Smooth muscle cell (in vitro differentiated cells): ENCODE results near the gene TSC1. TPM values are rescaled to one million over a fixed set of nuclear protein-coding genes. Genes with fewer than 3 reads are reported as not detected.

Experiments
- DNase-seq: peaks from one replicate; lab custom pipeline; 2025; ENCODE audit not compliant: unreplicated experiment; lab: John Stamatoyannopoulos, UW
- H2AFZ ChIP-seq: fragments of 200-600 bp; sonication (generic); 2 replicates; pipeline ENCODE4 v1.6.0; 2016; ENCODE audit warnings: antibody characterized with exemption, low read depth, mild to moderate bottlenecking
- H3F3A ChIP-seq: fragments of 200-600 bp; sonication (generic); 2 replicates; pipeline ENCODE4 v1.6.0; 2017; ENCODE audit warnings: antibody characterized with exemption, low read depth
- H3K27ac ChIP-seq: fragments of 200-600 bp; sonication (generic); 2 replicates; pipeline ENCODE4 v1.5.1; 2016; ENCODE audit warnings: low read depth, mild to moderate bottlenecking
- H3K27me3 ChIP-seq: fragments of 200-600 bp; sonication (generic); 2 replicates; pipeline ENCODE4 v1.6.1; 2016; ENCODE audit warnings: low read depth, mild to moderate bottlenecking
- H3K36me3 ChIP-seq: fragments of 200-600 bp; sonication (generic); 2 replicates; pipeline ENCODE4 v1.5.1; 2016; ENCODE audit warnings: low read depth
- H3K4me1 ChIP-seq: fragments of 200-600 bp; sonication (generic); 2 replicates; pipeline ENCODE4 v1.5.1; 2016; ENCODE audit warnings: low read depth
- H3K4me2 ChIP-seq: fragments of 200-600 bp; sonication (generic); 2 replicates; pipeline ENCODE4 v1.6.0; 2016; ENCODE audit warnings: mild to moderate bottlenecking
- H3K4me3 ChIP-seq: fragments of 200-600 bp; sonication (generic); 2 replicates; pipeline ENCODE4 v1.5.1; 2016; ENCODE audit warnings: mild to moderate bottlenecking
- H3K79me2 ChIP-seq: fragments of 200-600 bp; sonication (generic); 2 replicates; pipeline ENCODE4 v1.6.0; 2016; ENCODE audit warnings: low read depth, mild to moderate bottlenecking
- H3K9ac ChIP-seq: fragments of 200-600 bp; sonication (generic); 2 replicates; pipeline ENCODE4 v1.6.0; 2016; ENCODE audit warnings: low read depth
- H3K9me3 ChIP-seq: fragments of 200-600 bp; sonication (generic); replicated peaks from 2 replicates; pipeline ENCODE4 v1.5.1; 2016; ENCODE audit warnings: low read depth
- H4K20me1 ChIP-seq: fragments of 200-600 bp; sonication (generic); 2 replicates; pipeline ENCODE4 v1.6.0; 2016; ENCODE audit warnings: low read depth
- CTCF ChIP-seq: fragments of 200-600 bp; sonication (generic); IDR thresholded peaks from 2 replicates; pipeline ENCODE4 v1.5.1; 2017; ENCODE audit warnings: borderline replicate concordance, mild to moderate bottlenecking, antibody characterized with exemption; ENCODE audit not compliant: insufficient read depth, poor library complexity, severe bottlenecking
- WGBS: methylation state at CpG from one replicate; pipeline ENCODE4 v1.1.7; 2016; ENCODE audit warnings: low lambda C conversion rate; 5-methylcytosine and 5-hydroxymethylcytosine counted together
- polyA plus RNA-seq: library from polyadenylated mRNA; unstranded; fragments of >200 nt; fragmentation: Nextera tagmentation; extraction: Ambion mirVana; gene quantifications from 2 replicates; pipeline ENCODE4 v1.2.1, GENCODE V29; 2016
- total RNA-seq: library from RNA; depleted of rRNA; stranded (reverse); fragments of >200 nt; gene quantifications from 2 replicates; pipeline ENCODE4 v1.2.3, GENCODE V29; 2014

Gene TSC1
- total and polyA plus RNA-seq, 2 experiments from 2014 or later = 17.4 to 48.9 TPM

GRCh38 chr9:132854832-132855231 is 89.6 kb downstream of the TSC1 start:
- DNase-seq = no peak
- Histone ChIP-seq H3K9ac (no peak overlapping the region), H3K27me3 (no peaks in the 10 kb centered on the region), H3F3A (no peaks in the 10 kb centered on the region), H3K4me1 (peaks cover 11% of the 10 kb centered on the region), H3K4me2 (no peak overlapping the region), H4K20me1 (no peaks in the 10 kb centered on the region), H3K9me3 (no peaks in the 10 kb centered on the region), H3K27ac (no peak overlapping the region), H2AFZ (no peak overlapping the region), H3K4me3 (no peak overlapping the region), H3K36me3 (no peaks in the 10 kb centered on the region), H3K79me2 (no peaks in the 10 kb centered on the region)
- no peak for TF ChIP-seq CTCF
- WGBS = 94% methylated on average over 10 of the region's 10 CpGs

GRCh38 chr9:132853482-132853881 is 90.9 kb downstream of the TSC1 start:
- Histone ChIP-seq H3K27ac (no peak overlapping the region), H3K36me3 (no peaks in the 10 kb centered on the region), H3F3A (no peaks in the 10 kb centered on the region), H3K27me3 (no peaks in the 10 kb centered on the region), H4K20me1 (no peaks in the 10 kb centered on the region), H2AFZ (no peak overlapping the region), H3K4me1 (peaks cover 11% of the 10 kb centered on the region), H3K4me2 (no peak overlapping the region), H3K4me3 (no peak overlapping the region), H3K9me3 (no peaks in the 10 kb centered on the region), H3K79me2 (no peaks in the 10 kb centered on the region), H3K9ac (no peak overlapping the region)
- TF ChIP-seq CTCF = no peak
- DNase-seq = no peak
- WGBS = 95% methylated on average over 4 of the region's 4 CpGs

GRCh38 chr9:132849185-132849706 is 95.2 kb downstream of the TSC1 start:
- no peak overlapping the region for H3K4me2 ChIP-seq
- WGBS = 46% methylated on average over 12 of the region's 12 CpGs

More at GRCh38 chr9:132849185-132849706, 95.2 kb downstream of the TSC1 start:
- no peaks in the 10 kb centered on the region for H3K9me3 ChIP-seq
- no peak for DNase-seq
- no peaks in the 10 kb centered on the region for H3K79me2 ChIP-seq
- no peaks in the 10 kb centered on the region for H3K27me3 ChIP-seq
- no peak overlapping the region for H3K27ac ChIP-seq
- no peaks in the 10 kb centered on the region for H3K36me3 ChIP-seq
- no peaks in the 10 kb centered on the region for H3F3A ChIP-seq
- H3K4me3 ChIP-seq = no peak overlapping the region
- TF ChIP-seq CTCF = no peak
- H3K4me1 ChIP-seq = no peaks in the 10 kb centered on the region
- H3K9ac ChIP-seq = no peak overlapping the region
- no peak overlapping the region for H2AFZ ChIP-seq
- H4K20me1 ChIP-seq = no peaks in the 10 kb centered on the region
